ENCODE data around the gene SHISA8.

Gene SHISA8

DNA sequence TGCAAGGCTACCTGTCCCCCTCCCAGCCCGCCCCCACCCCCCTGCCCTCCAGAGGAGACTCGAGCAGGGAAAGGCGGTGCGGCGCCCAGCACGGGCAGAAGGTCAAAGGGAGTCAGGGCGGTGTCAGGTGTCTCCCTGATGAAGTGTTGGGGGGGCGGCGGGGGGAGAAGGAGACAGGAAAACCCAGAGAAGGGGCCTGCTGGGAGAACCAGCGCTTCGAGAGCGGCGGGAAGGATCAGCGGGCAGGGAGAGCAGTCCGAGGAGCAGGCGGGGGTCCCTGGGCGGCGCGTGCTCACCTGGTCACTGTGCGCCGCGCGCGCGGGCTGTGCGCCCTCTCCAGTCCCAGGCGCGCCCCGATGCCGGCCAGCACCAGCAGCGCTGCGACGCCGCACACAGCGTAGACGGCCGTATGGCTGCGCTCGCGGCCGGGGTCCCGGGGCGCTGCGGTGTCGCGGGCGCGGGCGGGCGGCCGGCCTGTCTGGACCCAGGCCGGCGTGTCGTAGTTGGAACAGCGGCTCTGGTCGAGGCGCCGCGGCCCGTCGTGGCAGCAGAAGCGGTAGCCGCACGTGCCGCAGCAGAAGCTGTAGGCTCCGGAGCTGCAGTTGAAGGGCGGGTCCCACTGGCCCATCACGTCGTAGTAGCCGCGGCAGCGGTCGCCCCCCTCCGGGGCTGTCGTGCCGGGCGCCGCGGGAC lies 886 bp downstream of the SHISA8 start:
- DNase-seq, result no peak

DNA sequence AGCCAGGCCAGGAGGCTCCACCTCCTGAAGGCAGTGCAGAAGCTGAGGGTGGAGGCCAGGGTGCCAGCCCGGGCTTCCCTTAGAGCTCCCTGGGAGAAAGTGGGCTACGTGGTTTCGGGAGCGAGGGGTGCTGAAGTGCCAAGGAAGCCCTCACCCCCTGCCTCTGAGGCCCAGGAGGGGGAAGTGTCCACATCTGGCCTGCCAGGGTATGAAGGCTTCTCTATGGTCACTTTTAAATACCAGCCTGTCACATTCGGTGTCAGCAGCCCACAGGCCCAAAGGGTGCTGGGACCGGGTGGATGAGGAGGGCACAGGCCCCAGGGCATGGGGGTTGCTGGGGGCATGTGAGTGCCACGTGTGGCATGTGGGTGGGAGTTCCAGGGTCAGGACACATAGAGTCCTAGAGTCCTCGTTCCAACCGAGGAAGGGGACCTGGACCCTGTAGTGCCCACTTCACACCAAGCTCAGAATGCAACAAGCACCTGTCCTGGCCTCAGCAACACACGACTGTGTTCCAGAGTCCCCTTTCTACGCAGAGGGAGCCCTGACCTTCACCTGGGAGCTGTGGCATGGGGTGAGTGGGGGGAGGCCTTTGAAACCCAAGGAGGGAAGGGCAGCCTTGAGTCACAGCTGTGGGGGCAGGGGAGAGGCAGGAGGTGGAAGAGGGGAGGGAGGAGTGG lies 1.7 kb downstream of the SHISA8 start:
- DNase-seq, result no peak

DNA sequence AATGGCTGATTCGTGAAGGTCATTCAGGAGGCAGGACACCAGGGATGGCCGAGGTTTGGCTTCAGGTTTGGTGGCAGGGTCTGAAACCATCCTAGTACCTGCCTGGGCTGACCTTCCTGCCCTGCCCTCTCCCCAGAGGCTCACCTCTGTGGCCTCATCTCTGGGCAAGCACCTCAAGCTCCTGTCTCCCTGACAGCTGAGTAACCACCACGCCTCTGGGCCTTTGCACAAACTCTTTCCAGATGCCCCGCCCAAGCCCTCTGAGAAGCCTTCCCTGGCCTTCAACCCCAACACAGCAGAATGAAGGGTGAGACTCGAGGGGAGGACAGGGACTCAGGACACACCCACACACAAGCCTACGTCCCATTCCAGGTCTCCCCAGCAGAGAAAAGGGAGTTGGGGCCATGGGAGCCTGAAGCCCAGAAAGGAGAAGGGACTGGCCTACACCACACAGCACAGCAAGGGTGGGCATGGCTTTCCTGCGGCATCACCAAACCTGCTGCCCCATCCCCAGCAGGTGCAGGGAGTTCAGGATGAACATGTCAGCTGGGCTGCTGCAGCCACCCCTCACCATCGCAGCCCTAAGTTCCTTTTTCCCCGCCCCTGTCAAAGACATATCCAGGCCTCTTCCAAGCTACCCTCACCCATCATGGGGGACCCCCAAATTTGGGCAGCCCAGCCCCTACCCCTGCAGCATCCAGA lies 2.4 kb downstream of the SHISA8 start:
- DNase-seq, result no peak

DNA sequence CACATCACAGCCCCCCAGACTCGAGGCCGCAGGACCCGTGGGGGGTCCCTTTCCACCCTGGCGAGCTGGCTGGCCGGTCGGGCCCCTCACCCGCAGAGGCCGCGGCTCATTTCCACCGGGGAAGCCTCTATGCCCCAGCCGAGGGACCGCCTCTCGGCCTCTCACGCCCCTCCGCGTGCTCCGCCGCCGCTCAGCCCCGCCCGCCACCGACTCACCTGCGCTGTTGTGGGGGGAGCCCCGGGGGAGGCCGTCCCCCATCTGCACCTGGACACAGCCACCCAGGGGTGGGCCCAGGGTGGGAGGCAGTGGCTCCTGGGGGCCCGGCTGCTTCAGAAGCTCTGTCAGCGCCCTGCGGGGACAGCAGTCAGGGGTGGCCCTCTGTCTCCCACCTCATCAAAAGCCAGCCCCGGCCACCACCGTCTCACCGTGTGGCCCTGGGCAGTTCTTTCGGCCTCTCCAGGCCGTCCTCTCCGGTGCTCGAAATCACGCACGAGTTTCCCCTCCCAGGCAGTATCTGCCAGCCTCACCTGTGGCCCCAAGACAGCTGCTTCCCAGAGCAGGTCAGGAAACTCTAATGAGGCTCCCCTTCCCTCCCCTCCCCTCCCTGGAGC lies 3.8 kb downstream of the SHISA8 start:
- no peak for DNase-seq

DNA sequence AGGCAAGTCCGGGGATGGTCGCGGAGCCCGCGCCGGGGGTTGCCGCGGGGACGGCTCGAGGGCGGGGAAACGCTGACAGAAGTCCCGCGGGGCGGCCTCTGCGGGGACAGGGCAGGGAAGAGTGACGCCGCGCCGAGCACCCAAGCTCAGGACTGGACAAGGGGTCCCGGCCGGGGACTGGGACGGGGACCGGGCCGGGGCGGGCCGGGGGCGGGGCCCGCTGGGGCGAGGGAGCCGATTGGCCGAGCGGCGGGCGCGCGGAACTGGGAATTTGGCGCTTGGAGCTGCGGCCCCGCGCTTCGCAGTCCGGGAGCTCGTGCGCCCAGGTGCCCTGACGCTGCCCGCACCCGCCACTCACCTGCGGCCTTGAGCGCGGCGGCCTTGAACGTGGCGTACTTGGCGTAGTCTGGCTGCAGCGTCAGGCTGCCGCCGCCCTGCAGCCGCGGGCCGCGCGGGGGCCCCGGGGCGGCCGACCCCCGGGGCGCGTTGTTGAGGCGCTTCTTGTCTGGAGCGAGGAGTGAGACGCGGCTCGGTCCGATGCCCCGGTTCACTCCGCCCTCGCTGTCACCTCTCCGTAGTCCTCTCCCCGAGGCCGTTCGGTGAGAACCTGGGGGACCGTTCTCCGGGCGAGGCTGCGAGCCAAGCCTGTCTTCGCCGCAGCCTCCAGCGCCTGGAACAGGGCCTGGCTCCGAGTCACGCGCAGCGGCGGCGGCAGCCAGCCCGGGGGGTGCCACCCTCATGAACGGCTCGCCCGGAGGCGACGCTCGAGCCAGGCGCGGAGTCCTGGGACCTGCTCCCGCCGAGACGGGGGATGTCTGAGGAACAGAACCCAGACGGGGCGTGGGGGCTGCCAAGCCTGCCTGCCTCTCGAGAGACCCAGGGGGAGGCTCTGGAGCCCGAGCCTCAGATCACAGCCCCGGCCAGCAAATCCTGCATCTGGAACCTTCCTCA lies 4.5 kb downstream of the SHISA8 start:
- DNase-seq, result peak in 3 of 5 donors; percentile 12 to 25 (median 25)

DNA sequence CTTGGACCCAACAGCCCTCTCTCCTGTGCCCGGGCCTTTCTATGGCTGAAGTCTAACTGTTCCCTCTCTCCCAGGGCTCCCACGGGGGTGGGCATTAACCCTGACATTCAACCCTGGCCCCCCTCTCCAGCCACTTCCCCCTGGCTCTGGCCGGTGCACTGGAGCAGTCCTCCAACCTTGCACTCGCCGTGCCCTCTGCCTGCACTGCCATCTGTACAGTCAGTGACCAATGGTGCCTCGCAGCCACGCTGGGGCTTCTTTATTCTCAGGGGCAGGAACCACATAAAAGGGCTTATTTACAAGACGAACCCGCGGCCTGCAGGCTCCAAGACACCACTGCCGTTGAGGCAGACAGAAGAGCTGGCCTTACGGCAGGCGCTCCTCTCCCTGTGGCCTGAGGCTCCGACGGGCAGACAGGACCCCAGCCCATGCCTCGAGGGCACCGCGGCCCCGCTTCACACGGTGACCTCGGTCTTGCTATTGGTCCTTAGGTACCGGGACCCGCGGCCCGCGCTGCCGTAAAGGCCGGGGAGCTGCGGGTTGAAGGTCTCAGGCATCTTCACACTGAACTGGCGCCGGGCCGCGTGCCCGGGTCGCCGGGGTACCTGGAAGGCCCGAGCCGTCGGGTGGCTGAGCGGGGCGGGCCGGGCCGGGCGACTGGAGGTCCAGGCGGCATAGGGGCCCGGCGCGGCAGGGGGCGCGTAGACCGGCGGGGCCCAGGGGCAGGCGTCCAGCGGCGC lies 5.4 kb downstream of the SHISA8 start:
- DNase-seq, result no peak

DNA sequence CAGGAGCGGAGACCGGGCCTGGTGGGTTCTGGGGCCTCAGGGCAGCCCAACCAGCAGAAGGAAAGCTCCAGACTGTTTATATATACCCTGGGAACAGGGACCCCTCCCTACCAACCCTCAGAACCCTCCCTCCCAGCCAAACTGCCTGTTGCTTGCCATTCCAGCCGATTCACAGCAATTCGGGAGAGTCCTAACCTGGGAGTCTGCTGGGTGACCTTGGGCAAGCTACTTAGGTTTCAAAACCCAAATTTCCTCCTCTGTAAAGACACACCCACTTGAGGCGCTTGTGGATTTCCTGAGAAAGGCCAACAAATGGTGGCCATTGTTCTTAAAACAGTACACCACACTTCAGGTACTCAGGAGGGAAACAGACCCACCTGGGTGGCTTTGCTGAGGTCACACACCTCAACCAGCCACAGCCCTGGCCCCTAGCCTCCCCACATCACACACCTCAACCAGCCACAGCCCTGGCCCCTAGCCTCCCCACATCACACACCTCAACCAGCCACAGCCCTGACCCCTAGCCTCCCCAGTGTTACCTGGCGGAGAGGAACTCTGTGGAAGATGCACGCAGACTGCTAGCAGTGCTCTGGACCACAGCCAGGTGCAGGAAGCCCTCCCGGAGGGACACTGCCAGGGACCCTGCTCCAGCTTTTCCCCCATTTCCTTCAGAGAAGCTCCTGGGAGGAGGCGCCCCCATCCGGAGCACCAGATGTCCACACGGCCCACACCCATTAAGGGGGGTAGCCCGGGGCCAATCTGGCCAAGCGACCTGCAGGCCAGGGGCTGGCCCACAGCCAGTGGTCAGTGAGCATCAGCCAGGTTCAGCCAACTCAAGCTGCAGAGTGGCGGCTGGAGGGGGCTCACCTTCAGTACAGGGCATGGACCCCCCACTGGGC lies 6.2 kb downstream of the SHISA8 start:
- no peak for DNase-seq

DNA sequence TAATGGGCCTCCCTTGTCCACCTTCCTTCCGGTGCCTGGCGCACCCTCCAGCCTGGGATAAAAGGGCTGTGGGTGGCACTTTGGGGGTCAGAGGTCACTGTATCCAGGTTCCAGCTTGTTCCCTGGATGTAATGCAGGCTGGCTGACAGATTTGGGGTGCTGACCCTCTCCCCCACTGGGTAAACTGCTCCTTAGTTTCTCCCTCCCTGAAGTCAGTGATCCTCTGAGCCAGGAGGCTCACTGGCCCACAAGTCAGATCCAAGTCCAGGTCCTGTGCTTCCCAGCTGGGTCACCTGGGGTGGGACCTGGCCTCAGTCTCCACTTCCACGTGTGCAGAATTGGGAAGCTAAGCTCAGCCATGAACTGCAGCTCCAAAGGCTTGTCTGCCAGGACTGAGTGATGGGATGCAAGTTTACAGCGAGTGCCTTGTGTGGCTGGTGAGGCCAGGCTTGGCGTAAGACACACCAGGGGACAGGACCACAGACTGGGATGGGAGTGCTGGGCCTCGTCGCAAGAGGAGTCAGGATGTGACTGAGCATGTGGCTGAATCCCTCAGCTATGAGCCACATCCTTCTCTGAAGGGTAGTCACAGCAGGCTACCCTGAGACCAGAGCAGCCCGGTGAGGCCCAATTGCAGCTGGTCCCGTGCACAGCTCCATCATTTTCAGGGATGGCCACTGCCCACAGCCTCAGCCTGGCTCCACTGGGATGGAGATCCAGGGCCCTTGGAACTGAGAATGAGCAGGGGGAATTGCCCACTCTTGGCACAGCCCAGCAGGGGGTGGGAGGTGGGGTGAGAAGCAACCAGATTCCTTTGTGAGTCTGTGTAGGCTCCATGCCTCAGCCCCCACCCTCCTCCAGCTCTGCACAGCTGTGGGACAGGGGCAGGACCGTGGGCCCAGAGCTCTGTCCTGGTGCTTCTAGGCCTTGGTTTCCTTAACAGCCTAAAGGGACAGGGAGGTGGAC lies 7.2 kb downstream of the SHISA8 start:
- no peak for DNase-seq

DNA sequence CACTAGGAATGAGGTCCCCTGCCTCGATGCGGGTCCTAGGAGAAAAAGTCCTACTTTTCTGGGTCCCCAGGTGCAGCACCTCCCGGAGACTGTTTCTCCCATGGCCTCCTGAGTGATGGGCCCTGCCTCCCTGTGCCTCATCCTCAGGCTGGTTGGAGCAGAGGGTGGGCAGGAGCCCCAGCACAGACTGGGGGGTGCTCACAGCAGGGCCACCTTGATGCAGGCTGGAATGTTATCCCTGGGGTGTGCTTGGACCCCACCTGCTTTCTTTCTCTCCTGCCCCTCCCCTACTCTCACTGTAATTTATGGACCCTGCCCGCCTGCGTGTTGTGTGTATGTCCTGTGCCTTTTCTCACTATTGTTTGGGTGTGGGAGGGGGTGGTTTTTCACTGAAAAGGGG lies 8.1 kb downstream of the SHISA8 start:
- no peak for DNase-seq

DNA sequence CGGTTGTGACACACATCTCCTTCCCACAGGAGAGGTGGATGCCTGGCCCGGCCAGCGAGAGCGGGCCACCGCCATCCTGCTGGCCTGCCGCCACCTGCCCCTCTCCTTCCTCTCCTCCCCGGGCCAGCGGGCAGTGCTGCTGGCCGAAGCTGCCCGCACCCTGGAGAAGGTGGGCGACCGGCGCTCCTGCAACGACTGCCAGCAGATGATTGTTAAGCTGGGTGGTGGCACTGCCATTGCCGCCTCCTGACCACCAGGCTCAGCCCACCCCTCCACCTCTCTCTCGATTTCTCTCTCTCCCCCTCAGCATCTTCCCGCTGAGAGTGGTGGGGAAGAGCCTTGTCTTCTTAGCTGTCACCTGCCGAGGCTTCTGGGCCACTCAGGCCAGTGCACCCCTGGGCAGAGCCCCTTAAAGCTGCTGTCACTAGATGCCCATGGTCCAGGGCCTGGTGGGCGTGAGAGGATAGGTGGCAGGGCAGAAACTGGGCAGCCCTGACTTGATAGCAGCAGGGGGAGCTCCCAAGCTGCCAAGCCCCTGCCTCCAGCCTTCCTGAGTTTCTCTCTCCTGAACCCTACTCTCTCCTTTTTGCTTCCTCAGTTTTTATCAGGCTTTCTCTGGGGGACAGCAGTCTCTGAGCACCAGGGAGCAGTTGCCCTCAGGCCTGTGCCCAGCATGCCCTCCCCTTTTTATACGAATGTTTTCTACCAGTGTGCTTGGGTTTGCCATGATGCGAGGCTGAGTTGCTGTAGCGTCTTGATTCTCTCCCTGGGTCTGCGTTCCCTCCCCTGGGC lies 9.3 kb downstream of the SHISA8 start:
- no peak for DNase-seq

DNA sequence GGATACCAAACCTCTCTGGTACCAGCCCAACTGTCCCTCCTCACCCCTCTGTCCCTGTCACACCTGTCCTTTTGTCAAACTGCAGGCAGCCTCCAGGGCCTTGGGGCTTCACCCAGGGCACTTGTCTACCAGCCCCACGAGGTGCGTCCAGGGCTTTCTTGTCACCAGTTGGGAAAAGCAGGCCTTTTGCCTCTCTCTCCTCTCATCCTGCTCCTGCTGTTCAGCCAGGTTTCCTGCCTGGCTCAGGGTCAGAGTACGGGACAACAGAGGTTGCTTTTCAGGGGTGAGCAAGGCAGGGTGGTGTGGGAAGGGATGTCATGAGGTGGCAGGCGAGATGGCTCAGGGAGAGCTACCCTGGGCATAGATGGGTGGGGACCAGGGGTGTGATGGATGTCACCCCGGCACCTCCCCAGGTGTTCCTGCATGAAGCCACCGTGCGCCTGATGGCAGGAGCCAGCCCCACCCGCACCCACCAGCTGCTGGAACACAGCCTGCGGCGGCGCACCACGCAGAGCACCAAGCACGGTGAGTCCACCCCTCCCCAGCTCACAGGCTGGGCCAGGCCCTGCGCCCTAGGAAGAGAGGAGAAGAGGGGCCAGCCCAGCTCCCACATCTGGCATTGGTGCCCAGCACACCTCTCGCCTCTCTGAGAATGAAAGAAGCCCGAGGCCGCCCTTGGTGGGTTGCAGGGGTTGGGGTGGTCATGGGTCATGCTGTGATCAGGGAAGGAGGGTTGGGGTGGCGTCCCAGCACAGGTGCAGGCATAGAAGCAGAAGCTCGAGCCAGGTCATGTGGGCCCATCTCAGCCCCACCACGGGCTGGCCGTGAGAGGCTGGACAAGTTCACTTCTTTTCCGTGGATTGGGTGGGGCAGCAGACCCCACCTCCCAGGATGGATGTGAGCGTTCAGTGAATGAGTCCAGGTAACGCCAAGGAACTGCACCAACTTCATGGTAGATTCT lies 10.1 kb downstream of the SHISA8 start:
- DNase-seq, result no peak

DNA sequence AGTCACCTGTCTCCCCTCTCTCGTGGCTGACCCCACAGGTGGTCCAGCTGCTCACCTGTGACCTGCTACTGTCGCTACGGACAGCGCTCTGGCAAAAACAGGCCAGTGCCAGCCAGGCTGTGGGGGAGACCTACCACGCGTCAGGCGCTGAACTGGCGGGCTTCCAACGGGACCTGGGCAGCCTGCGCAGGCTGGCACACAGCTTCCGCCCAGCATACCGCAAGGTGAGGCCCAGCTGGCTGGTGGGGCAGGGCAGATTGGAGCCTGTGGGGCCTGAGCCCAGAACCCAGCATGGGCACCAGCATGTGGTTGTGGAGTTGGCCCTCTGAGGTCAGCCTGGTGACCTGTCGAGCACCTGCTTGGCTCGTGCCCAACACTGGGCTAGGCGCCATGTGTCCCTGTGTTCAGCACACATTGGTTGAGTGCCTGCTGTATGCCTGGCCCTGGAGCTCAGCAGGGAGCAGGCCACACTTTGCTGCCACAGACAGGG lies 11.9 kb downstream of the SHISA8 start:
- DNase-seq, result no peak

DNA sequence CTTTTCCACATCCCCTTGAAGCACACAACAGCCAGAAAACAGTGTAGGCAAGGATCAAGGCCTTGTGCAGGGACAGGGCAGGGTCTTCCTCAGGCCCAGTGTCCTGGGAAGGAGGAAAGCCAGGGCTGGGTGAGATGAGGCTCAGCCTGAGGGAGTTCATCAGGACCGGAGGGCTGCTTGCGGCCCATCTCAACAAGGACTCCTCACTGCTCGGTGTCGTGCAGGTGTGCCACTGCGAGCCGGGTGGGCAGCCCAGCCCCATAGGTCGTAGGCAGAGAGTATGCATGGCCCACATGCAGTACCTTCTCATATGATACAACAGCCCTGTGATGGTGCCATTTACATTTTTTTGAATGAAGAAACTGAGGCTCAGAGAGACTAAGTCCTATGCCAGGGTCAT lies 12.9 kb downstream of the SHISA8 start:
- no peak for DNase-seq

DNA sequence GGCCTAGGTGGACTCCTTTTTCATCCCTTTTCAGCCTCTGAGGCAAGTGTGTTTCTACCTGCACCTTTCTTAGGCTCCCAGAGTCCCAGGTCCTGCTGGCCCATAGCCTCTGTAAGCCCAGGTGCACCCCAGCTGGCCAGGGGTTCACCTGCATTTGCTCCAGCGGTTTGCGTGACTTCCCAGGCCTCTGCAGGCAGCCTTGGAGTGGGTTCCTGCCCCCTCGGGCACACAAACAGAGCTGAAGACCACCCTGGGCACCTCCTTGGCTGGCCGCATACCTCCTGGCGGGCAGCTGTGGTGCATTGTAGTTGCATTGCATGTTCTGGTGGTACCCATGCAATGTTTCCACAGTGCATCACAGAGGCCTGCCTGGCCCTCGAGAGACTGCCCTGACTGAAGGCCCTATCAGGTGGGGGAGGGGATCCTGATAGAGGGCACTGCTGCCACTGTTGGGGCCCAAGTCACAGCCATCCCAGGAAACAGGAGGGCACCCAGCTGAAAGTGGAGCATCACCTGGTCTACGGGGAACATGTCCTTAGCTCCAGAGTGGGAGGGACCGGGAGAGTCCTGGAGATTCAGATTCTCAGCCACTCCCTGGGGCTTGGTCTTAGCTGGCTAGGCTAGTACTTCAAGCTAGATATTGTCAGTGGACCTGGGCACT lies 14.1 kb downstream of the SHISA8 start:
- DNase-seq, result no peak

DNA sequence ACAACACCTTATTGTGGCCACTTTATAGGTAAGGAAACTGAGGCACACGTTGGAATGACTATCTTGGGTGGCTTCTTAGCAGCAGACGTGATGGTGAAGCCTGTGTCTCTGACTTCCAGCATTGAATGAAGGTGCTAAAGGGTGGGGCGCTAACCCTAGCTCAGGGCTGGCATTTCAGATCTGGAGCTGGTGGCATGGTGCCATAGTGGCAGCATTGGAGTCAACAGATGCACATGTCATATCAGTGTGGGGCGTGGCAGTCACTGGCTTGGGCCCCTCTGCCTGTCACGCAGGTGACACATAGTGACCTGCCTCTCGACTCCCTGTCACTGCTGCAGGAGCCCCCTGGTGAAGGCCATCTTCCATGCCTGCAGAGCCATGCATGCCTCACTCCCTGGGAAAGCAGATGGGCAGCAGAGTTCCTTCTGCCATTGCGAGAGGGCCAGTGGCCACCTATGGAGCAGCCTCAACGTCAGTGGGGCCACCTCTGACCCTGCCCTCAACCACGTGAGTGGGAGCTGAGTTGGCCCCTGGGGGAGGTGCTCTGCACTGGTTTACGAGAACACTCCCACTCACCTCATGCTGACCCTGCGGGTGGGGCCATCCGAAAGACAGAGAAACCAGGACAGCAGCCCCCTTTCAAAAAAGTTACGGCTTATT lies 14.8 kb downstream of the SHISA8 start:
- DNase-seq, result no peak

DNA sequence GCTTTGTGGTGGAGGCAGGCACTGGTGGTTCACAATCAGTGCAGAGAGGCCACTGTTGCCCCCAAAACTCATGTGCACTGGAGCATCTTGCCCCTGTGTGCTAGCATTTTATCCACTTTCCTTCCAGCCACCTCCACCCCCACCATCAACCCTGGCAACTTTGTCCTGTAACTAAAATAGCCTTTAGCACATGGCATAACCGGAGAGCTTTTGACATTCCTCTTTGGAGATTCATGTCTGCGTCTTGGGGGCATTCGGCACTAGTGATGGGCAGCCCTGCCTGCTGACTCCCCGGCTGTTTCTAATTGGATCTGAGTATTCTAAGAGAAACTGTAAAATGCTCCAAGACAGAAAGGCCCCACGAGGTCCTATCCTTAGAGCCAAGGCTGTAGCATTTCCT lies 15.8 kb downstream of the SHISA8 start:
- no peak for DNase-seq

All from T-helper 1 cell (primary cell).